ENCODE measurements around the gene SPTBN1.

DNA sequence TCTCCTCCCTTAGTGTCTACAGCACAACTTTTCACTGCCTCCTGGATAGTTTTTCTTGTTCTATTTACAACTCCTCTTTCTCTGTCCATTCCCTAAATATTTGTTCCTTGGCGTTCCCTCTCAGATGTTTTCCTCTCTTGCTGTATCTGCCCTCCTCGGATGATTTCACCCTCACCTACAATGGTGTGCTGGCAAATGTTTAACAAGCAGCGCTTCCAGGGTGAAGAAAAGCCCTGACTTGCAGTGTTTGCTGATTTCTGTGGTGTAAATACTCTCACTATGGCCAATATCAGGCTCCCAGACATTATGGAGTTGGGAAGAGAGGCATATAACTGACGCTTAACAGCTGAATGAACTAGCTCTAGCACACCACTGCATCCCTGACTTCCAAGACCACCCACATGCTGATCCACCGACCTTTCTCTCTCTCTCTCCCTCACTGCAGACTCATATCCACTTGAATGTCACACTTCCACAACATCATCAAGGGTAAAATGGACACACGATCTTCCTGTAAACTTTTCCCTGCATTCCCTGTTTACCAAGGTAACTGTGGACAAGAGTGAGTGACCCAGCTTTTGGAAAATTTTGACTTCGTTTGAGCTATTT lies 31.5 kb upstream of the SPTBN1 start:
- TF ChIP-seq, protein P1, sequence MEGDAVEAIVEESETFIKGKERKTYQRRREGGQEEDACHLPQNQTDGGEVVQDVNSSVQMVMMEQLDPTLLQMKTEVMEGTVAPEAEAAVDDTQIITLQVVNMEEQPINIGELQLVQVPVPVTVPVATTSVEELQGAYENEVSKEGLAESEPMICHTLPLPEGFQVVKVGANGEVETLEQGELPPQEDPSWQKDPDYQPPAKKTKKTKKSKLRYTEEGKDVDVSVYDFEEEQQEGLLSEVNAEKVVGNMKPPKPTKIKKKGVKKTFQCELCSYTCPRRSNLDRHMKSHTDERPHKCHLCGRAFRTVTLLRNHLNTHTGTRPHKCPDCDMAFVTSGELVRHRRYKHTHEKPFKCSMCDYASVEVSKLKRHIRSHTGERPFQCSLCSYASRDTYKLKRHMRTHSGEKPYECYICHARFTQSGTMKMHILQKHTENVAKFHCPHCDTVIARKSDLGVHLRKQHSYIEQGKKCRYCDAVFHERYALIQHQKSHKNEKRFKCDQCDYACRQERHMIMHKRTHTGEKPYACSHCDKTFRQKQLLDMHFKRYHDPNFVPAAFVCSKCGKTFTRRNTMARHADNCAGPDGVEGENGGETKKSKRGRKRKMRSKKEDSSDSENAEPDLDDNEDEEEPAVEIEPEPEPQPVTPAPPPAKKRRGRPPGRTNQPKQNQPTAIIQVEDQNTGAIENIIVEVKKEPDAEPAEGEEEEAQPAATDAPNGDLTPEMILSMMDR (IDR thresholded peaks at IDR 0.05; ENCODE audit: low read depth, low read length) = no peak
- TF ChIP-seq POLR2A (IDR thresholded peaks at IDR 0.05; ENCODE audit: extremely low read depth, insufficient read length) = no peak
